ENCODE data around the gene PGM1.

- TF ChIP-seq CTCF (IDR thresholded peaks at IDR 0.05) (no peak), POLR2A (IDR thresholded peaks at IDR 0.05) (no peak), POLR2AphosphoS5 (IDR thresholded peaks at IDR 0.05) (no peak)
Observed at GRCh38 chr1:63640633-63641567, 47.7 kb downstream of the PGM1 start.

All from breast epithelium (tissue), 3 donors.